ENCODE results near the gene IDH2.

DNA sequence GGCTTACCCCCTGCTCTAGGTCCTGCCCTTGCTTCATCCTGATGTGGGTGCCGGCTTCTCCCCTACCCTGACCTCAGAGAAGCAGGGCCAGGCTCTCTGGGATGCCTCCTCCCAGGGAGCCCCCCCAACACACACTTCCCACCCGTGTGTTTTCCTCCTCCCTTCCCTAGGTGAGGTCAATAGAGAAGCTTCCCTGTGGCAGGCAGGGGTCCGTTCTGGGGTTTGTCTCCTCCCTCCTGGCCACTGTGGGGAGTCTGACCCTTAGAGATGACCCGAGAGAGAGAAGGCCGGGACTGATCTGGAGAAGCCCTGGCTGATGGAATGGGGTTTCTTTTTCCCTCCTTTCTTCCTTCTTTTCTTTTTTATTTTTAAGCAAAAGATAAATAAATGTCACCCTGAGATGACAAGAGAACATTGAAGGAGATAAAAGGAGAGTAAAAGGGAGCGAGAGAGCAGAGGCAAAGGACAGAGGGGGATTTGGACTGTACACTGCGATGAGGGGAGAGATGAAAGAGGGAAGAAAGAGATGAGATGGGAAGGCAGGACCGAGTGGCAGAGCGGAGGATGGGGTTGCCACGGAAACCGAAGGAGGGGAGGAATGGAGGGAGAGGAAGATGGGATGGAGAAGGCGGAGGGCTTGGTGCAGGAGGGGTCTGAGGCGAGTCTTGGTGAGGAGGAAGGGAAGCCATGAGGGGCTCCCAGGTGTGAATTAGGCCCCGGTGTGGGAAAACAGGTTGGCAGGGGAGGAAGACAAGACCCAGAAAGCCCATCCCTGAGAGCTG is 48.4 kb downstream of the IDH2 start:
- no peak for TF ChIP-seq EZH2phosphoT487 (IDR thresholded peaks at IDR 0.05; ENCODE audit: borderline replicate concordance)
- no peak for TF ChIP-seq RAD21 (IDR thresholded peaks at IDR 0.05; ENCODE audit: low read depth)
- no peak for TF ChIP-seq EZH2 (IDR thresholded peaks at IDR 0.05)
- TF ChIP-seq, protein P1, sequence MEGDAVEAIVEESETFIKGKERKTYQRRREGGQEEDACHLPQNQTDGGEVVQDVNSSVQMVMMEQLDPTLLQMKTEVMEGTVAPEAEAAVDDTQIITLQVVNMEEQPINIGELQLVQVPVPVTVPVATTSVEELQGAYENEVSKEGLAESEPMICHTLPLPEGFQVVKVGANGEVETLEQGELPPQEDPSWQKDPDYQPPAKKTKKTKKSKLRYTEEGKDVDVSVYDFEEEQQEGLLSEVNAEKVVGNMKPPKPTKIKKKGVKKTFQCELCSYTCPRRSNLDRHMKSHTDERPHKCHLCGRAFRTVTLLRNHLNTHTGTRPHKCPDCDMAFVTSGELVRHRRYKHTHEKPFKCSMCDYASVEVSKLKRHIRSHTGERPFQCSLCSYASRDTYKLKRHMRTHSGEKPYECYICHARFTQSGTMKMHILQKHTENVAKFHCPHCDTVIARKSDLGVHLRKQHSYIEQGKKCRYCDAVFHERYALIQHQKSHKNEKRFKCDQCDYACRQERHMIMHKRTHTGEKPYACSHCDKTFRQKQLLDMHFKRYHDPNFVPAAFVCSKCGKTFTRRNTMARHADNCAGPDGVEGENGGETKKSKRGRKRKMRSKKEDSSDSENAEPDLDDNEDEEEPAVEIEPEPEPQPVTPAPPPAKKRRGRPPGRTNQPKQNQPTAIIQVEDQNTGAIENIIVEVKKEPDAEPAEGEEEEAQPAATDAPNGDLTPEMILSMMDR (IDR thresholded peaks at IDR 0.05 in 2 of 3, conservative IDR thresholded peaks at IDR 0.05 in 1 of 3; ENCODE audit: borderline replicate concordance in 1 of 3, insufficient read depth in 1 of 3, low read depth in 2 of 3, low read length in 2 of 3), result no peak
- TF ChIP-seq TCF7L2 (IDR thresholded peaks at IDR 0.05; ENCODE audit: borderline replicate concordance, extremely low read depth, insufficient read depth, insufficient read length), result no peak
- TF ChIP-seq POLR2A (IDR thresholded peaks at IDR 0.05; ENCODE audit: borderline replicate concordance, extremely low read depth, insufficient read depth, insufficient read length), result no peak
- TF ChIP-seq, protein P2, sequence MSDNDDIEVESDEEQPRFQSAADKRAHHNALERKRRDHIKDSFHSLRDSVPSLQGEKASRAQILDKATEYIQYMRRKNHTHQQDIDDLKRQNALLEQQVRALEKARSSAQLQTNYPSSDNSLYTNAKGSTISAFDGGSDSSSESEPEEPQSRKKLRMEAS (IDR thresholded peaks at IDR 0.05), result no peak
- no peak for TF ChIP-seq JUND (IDR thresholded peaks at IDR 0.05)
- TF ChIP-seq, protein P3, sequence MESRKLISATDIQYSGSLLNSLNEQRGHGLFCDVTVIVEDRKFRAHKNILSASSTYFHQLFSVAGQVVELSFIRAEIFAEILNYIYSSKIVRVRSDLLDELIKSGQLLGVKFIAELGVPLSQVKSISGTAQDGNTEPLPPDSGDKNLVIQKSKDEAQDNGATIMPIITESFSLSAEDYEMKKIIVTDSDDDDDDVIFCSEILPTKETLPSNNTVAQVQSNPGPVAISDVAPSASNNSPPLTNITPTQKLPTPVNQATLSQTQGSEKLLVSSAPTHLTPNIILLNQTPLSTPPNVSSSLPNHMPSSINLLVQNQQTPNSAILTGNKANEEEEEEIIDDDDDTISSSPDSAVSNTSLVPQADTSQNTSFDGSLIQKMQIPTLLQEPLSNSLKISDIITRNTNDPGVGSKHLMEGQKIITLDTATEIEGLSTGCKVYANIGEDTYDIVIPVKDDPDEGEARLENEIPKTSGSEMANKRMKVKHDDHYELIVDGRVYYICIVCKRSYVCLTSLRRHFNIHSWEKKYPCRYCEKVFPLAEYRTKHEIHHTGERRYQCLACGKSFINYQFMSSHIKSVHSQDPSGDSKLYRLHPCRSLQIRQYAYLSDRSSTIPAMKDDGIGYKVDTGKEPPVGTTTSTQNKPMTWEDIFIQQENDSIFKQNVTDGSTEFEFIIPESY (IDR thresholded peaks at IDR 0.05; ENCODE audit: extremely low read depth, insufficient replicate concordance, low read length), result no peak
- no peak for TF ChIP-seq POLR2AphosphoS5 (IDR thresholded peaks at IDR 0.05; ENCODE audit: low read depth, low read length)
- TF ChIP-seq, protein P4, sequence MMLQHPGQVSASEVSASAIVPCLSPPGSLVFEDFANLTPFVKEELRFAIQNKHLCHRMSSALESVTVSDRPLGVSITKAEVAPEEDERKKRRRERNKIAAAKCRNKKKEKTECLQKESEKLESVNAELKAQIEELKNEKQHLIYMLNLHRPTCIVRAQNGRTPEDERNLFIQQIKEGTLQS (IDR thresholded peaks at IDR 0.05), result no peak
- no peak for TF ChIP-seq YY1 (IDR thresholded peaks at IDR 0.05; ENCODE audit: extremely low read depth, insufficient replicate concordance, low read depth, low read length)
- TF ChIP-seq SRF (IDR thresholded peaks at IDR 0.05; ENCODE audit: low read depth), result no peak
